ENCODE measurements around the gene ADCY2. TPM values are rescaled to one million over a fixed set of nuclear protein-coding genes. Genes with fewer than 3 reads are reported as not detected.
A peak's percentile ranks its signal among the peaks of the same experiment; 100 is the strongest.

ADCY2 gene
- total RNA-seq, 1 experiment from 2014 or later = 0.34 TPM

GRCh38 chr5:7866196-7866595 is 470.3 kb downstream of the ADCY2 start:
- Histone ChIP-seq H3K36me3 (ENCODE audit: insufficient read depth, low read length, poor library complexity, severe bottlenecking) (peaks cover 38% of the 10 kb centered on the region), H3K9me3 (ENCODE audit: low read depth, low read length, poor library complexity, severe bottlenecking) (no peaks in the 10 kb centered on the region), H3K4me1 (ENCODE audit: insufficient read depth, low read length, poor library complexity, severe bottlenecking) (peaks cover 15% of the 10 kb centered on the region), H3K4me3 (ENCODE audit: low read depth, low read length, poor library complexity, severe bottlenecking) (no peak overlapping the region), H3K27me3 (replicated peaks; ENCODE audit: insufficient read depth, low read depth, low read length, poor library complexity) (no peaks in the 10 kb centered on the region), H3K27ac (ENCODE audit: low read depth, low read length, poor library complexity, severe bottlenecking) (no peak overlapping the region)
- TF ChIP-seq EZH2 (IDR thresholded peaks at IDR 0.05; ENCODE audit: borderline replicate concordance, low read depth, low read length, poor library complexity, severe bottlenecking) (no peak), CTCF (conservative IDR thresholded peaks at IDR 0.05; ENCODE audit: low read depth, low read length) (no peak)
- no peak for DNase-seq (ENCODE audit: low spot score)
- CTCF ChIA-PET = no interaction called here
- POLR2A ChIA-PET (ENCODE audit: low non-redundant PET) = no interaction called here
- intact Hi-C loops (cut with micrococcal nuclease; ENCODE audit: unreplicated experiment) = no loop called here
- BruUV-seq (replicated peaks) = no TSS peak

- BruUV-seq (replicated peaks) = no TSS peak
- H3K4me1 ChIP-seq (ENCODE audit: insufficient read depth, low read length, poor library complexity, severe bottlenecking) = peaks cover 15% of the 10 kb centered on the region
- ChIA-PET POLR2A (ENCODE audit: low non-redundant PET) (no interaction called here), CTCF (no interaction called here)
- no peak for DNase-seq (ENCODE audit: low spot score)
- peaks cover 31% of the 10 kb centered on the region for H3K36me3 ChIP-seq (ENCODE audit: insufficient read depth, low read length, poor library complexity, severe bottlenecking)
- peak overlapping the region; percentile 95 for H3K4me3 ChIP-seq (ENCODE audit: low read depth, low read length, poor library complexity, severe bottlenecking)
- no peaks in the 10 kb centered on the region for H3K27me3 ChIP-seq (replicated peaks; ENCODE audit: insufficient read depth, low read depth, low read length, poor library complexity)
- no peaks in the 10 kb centered on the region for H3K9me3 ChIP-seq (ENCODE audit: low read depth, low read length, poor library complexity, severe bottlenecking)
- TF ChIP-seq CTCF (conservative IDR thresholded peaks at IDR 0.05; ENCODE audit: low read depth, low read length) (no peak), EZH2 (IDR thresholded peaks at IDR 0.05; ENCODE audit: borderline replicate concordance, low read depth, low read length, poor library complexity, severe bottlenecking) (no peak)
- intact Hi-C loops (cut with micrococcal nuclease; ENCODE audit: unreplicated experiment) = no loop called here
- H3K27ac ChIP-seq (ENCODE audit: low read depth, low read length, poor library complexity, severe bottlenecking) = no peak overlapping the region
Measured at GRCh38 chr5:7867260-7867659, 471.3 kb downstream of the ADCY2 start.

GRCh38 chr5:7868427-7868772 is 472.5 kb downstream of the ADCY2 start:
- ChIA-PET POLR2A (ENCODE audit: low non-redundant PET) (no interaction called here), CTCF (no interaction called here)
- Histone ChIP-seq H3K36me3 (ENCODE audit: insufficient read depth, low read length, poor library complexity, severe bottlenecking) (peaks cover 24% of the 10 kb centered on the region), H3K9me3 (ENCODE audit: low read depth, low read length, poor library complexity, severe bottlenecking) (no peaks in the 10 kb centered on the region), H3K27ac (ENCODE audit: low read depth, low read length, poor library complexity, severe bottlenecking) (peak overlapping the region; percentile 95), H3K27me3 (replicated peaks; ENCODE audit: insufficient read depth, low read depth, low read length, poor library complexity) (no peaks in the 10 kb centered on the region), H3K4me1 (ENCODE audit: insufficient read depth, low read length, poor library complexity, severe bottlenecking) (peaks cover 15% of the 10 kb centered on the region), H3K4me3 (ENCODE audit: low read depth, low read length, poor library complexity, severe bottlenecking) (peak overlapping the region; percentile 95)
- no peak for DNase-seq (ENCODE audit: low spot score)
- no TSS peak for BruUV-seq (replicated peaks)
- intact Hi-C loops (cut with micrococcal nuclease; ENCODE audit: unreplicated experiment) = no loop called here
- no peak for TF ChIP-seq EZH2 (IDR thresholded peaks at IDR 0.05; ENCODE audit: borderline replicate concordance, low read depth, low read length, poor library complexity, severe bottlenecking)
- no peak for TF ChIP-seq CTCF (conservative IDR thresholded peaks at IDR 0.05; ENCODE audit: low read depth, low read length)
